Measurements from ENCODE around the gene GAS7.

The GAS7 gene

GRCh38 chr17:10200016-10200415 lies 1.6 kb upstream of the GAS7 start:
- no peak for DNase-seq

DNA sequence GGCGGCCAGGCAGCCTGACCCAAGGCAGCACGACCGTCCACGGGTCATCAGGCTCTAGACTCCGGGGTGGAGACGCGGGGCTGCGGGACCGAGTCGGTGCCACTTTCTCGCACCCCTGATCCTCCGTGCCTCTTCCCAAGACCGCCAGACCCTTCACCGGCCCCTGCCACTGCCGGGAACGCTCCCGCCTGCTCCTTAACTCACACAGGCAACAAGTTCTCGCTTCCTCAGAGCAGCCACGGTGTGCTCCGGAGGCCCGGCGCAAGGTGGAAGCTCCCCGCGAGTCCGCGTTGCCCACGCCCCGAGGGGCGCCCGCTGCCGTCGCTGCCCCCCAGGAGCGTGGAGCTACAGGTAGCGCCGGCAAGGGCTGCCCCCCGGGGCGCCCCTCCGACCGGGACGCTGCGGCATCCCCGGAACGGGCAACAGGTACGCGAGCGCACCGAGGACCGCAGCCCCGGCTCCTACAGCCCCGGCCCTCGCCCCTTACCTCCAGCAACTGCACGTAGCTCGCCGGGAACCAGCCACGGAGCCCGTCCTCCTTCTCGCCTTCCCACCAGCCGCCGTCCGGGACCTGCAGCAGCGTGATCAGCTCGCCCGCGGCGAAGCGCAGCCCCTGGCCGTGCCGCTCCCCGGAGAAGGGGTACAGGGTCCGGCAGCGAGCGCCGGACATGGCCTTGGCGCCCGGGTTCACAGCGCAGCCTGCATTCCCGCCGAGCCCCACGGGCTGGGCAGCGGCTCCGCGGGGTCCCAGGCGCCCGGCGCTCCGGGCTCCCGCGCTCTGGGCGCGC lies 491 bp downstream of the GAS7 start:
- DNase-seq: no peak

DNA sequence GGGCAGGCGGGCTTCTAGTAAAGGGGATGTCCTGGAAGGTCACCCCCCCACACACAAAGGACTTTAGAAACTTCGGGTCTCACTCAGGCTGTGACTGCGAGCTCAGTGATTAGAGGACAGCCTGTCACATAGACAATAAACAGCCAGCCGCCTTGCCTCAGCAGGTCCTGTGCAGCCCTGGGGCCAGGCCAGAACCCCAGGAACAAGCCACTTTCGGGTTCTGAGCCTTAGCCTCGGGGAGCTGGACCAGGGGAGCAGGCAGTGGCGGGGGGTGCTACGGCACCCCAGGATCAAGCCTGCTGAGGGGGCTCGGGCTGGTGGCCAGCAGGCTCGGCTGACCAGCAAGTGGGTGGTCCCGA lies 1.1 kb downstream of the GAS7 start:
- DNase-seq: no peak

GRCh38 chr17:10196941-10197340 lies 1.5 kb downstream of the GAS7 start:
- DNase-seq: no peak

GRCh38 chr17:10196384-10196895 lies 2.0 kb downstream of the GAS7 start:
- no peak for DNase-seq

GRCh38 chr17:10195090-10195805 lies 3.2 kb downstream of the GAS7 start:
- no peak for DNase-seq

DNA sequence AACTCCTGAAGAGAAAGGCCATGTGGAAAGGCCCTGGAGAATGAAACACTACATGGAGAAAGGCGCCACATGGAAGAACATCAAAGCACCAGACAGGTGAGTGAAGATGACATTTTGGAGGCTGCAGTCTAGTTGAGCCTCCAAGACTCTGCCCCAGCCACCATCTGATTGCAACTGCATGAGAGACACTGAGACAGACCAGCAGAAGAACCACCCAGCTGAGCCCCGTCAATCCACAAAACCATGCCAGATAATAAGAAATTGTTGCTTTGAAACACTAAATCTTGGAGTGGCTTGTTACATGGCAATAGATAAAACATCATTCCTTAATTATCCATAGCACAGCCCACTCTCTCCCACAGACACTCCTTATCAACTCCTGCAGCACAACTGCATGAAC lies 4.8 kb downstream of the GAS7 start:
- DNase-seq: no peak

DNA sequence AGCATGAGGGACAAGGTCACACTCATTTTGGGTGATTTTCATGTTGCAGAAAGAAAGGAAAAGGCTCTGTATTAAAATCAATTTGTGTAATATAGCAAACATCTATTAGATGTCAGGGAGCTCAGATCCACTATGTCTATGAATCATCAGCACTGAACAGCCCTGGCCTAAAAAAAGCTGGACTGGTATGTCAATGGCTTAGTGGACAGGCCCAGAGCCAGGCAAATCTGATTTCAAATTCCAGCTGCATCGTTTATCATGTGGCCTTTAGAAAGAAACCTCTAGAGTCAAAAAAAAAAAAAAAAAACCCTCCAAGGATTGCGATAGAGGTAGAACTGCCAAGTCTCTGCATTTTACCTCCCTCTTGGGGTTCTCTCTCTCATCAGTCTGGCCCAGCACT lies 5.4 kb downstream of the GAS7 start:
- DNase-seq: no peak

- no peak for DNase-seq
Measured at GRCh38 chr17:10192461-10192860, 5.9 kb downstream of the GAS7 start.

GRCh38 chr17:10187456-10187855 lies 10.9 kb downstream of the GAS7 start:
- DNase-seq: no peak

GRCh38 chr17:10186771-10187410 lies 11.5 kb downstream of the GAS7 start:
- no peak for DNase-seq

- no peak for DNase-seq
Measured at GRCh38 chr17:10183931-10184930, 14.2 kb downstream of the GAS7 start.

DNA sequence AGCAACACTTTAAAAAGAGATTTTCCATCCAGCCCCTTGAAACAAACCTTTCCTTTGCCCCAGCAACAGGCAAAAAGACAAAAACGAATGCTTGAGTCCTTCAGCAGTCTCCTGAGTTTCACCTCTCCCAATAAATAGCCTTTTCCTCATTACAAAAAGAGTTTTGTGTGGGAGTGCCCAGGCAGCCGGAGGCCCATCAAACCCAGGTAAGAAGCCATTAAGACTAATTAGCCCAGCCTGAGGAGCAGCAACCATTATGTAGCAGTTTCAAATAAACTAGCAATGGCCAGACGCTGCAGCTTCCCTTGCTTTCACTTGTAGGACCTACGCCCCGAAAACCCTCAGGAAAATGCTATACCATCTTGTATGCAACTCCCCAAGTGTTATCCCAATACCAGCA lies 15.6 kb downstream of the GAS7 start:
- no peak for DNase-seq

GRCh38 chr17:10178506-10178991 lies 19.9 kb downstream of the GAS7 start:
- DNase-seq: no peak

GRCh38 chr17:10177913-10178505 lies 20.4 kb downstream of the GAS7 start:
- DNase-seq: no peak

- DNase-seq: no peak
Measured at GRCh38 chr17:10177131-10177912, 21.1 kb downstream of the GAS7 start.

DNA sequence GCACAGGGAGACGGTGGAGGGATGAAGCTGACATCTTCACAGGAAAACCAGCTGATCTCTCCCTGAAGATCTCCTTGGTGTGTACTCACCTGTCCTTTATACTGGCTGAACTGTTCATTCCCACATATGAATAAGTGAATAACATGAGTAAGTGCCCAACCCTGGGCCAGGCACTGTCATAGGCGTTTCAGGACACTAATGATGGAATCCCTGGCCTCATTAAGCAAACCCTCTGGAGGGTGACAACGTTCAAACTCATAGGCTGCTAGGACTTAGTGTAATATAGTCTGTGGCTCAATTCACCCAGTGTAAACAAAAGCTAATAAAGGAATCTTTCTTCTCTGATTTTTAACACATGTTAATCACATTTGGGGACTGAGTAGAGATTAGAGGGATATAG lies 24.5 kb downstream of the GAS7 start:
- no peak for DNase-seq

GRCh38 chr17:10172778-10173177 lies 25.6 kb downstream of the GAS7 start:
- DNase-seq: no peak

DNA sequence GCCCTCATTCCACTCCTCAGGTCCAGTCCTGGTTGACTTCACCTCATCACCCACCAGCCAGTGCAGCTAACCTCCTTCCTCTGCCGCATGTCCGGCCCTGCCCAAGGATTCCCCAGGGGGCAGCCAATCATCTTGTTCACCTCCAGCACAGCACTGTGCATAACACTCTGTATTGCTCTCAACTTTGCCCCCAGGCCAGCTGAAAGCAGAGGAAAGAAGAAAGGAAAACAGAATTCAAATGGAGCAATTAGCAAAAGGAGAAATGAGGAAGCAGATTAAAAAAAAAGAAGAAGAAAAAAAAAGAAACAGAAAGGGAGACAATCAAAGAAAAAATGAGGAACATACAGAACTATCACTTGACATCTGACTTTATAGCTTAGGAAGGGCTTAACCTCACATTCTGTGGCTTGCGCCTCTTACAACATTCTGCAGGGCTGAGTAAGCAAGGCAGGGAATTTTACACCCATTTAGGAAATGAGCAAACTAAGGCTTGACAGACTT lies 26.1 kb downstream of the GAS7 start:
- DNase-seq: no peak

DNA sequence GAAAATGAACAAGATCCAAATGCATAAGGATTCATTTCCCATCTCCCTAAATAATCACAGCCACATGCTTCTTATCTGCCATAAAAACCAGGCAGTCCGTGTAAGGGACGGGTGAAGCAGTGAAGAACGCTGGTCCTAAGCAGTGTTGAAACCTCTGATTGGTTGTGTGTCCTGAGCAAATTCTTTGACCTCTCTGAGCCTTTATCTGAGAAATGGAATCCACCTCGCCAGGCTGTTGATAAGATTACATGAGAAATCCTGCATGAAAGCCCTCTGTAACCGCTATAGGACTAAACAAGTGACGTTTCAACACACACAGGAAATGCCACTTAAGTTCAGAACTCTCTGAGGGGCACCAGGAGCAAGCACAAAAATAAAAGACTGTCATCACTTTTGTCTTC lies 26.8 kb downstream of the GAS7 start:
- DNase-seq: no peak

DNA sequence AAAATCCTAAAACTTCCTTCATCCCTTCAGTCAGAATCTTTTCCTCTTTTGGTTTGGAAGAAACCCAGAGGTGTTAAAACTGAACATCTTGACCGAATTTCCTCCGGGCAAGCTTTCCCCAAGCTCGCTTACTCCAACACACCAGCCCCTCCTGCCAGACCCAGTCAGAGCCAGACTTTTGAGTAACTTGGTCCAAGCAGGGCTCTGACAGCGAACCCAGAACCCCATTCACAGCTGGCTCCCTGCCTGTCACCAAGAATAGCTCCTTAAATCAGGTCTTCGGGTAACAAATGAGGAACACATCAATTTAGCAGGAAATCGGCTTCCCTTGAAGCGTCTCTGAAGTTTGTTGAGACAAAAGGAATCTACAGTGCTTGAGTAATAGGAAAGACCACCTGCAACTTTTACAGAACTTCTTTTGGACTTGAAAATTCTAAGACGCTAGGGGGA lies 27.3 kb downstream of the GAS7 start:
- DNase-seq: no peak

Data from DMS 273 treated with DMSO at 0.1 percent for 48 hours (cell line).